ENCODE results near the gene COL5A3. TPM values are rescaled to one million over a fixed set of nuclear protein-coding genes. Genes with fewer than 3 reads are reported as not detected.

COL5A3 gene
- total and polyA plus RNA-seq, 4 donors, result 0.14 to 4.9 (median 0.76) TPM

GRCh38 chr19:9968820-9969687 is 41.2 kb downstream of the COL5A3 start:
- no peak for TF ChIP-seq FOXA1 (IDR thresholded peaks at IDR 0.05)
- TF ChIP-seq, protein P1, sequence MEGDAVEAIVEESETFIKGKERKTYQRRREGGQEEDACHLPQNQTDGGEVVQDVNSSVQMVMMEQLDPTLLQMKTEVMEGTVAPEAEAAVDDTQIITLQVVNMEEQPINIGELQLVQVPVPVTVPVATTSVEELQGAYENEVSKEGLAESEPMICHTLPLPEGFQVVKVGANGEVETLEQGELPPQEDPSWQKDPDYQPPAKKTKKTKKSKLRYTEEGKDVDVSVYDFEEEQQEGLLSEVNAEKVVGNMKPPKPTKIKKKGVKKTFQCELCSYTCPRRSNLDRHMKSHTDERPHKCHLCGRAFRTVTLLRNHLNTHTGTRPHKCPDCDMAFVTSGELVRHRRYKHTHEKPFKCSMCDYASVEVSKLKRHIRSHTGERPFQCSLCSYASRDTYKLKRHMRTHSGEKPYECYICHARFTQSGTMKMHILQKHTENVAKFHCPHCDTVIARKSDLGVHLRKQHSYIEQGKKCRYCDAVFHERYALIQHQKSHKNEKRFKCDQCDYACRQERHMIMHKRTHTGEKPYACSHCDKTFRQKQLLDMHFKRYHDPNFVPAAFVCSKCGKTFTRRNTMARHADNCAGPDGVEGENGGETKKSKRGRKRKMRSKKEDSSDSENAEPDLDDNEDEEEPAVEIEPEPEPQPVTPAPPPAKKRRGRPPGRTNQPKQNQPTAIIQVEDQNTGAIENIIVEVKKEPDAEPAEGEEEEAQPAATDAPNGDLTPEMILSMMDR (IDR thresholded peaks at IDR 0.05; ENCODE audit: low read depth, low read length, missing input control), result no peak
- TF ChIP-seq HNF4A (conservative IDR thresholded peaks at IDR 0.05), result no peak
- no peak for TF ChIP-seq RXRA (IDR thresholded peaks at IDR 0.05)
- TF ChIP-seq RAD21 (IDR thresholded peaks at IDR 0.05), result no peak
- no peak for TF ChIP-seq YY1 (IDR thresholded peaks at IDR 0.05)
- TF ChIP-seq, protein P2, sequence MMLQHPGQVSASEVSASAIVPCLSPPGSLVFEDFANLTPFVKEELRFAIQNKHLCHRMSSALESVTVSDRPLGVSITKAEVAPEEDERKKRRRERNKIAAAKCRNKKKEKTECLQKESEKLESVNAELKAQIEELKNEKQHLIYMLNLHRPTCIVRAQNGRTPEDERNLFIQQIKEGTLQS (IDR thresholded peaks at IDR 0.05), result no peak
- TF ChIP-seq, protein P3, sequence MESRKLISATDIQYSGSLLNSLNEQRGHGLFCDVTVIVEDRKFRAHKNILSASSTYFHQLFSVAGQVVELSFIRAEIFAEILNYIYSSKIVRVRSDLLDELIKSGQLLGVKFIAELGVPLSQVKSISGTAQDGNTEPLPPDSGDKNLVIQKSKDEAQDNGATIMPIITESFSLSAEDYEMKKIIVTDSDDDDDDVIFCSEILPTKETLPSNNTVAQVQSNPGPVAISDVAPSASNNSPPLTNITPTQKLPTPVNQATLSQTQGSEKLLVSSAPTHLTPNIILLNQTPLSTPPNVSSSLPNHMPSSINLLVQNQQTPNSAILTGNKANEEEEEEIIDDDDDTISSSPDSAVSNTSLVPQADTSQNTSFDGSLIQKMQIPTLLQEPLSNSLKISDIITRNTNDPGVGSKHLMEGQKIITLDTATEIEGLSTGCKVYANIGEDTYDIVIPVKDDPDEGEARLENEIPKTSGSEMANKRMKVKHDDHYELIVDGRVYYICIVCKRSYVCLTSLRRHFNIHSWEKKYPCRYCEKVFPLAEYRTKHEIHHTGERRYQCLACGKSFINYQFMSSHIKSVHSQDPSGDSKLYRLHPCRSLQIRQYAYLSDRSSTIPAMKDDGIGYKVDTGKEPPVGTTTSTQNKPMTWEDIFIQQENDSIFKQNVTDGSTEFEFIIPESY (IDR thresholded peaks at IDR 0.05), result no peak
- TF ChIP-seq, protein P4, sequence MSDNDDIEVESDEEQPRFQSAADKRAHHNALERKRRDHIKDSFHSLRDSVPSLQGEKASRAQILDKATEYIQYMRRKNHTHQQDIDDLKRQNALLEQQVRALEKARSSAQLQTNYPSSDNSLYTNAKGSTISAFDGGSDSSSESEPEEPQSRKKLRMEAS (IDR thresholded peaks at IDR 0.05), result no peak
- no peak for TF ChIP-seq EGR1 (IDR thresholded peaks at IDR 0.05; ENCODE audit: low read depth in 2 of 2)
- TF ChIP-seq GABPA (IDR thresholded peaks at IDR 0.05 in 1 of 2, conservative IDR thresholded peaks at IDR 0.05 in 1 of 2), result no peak
- no peak for TF ChIP-seq NR2F2 (IDR thresholded peaks at IDR 0.05)
- TF ChIP-seq REST (IDR thresholded peaks at IDR 0.05), result no peak
- no peak for TF ChIP-seq HNF4G (IDR thresholded peaks at IDR 0.05)
- no peak for TF ChIP-seq TAF1 (conservative IDR thresholded peaks at IDR 0.05)
- no peak for TF ChIP-seq FOXA2 (IDR thresholded peaks at IDR 0.05)
- no peak for TF ChIP-seq SP1 (IDR thresholded peaks at IDR 0.05)
- TF ChIP-seq JUND (IDR thresholded peaks at IDR 0.05), result no peak
- H3K9ac ChIP-seq (ENCODE audit: low read depth in 1 of 2, low read length in 2 of 2), result no peak overlapping the region
- peaks cover 0 to 3% (median 0%) of the 10 kb centered on the region in 4 donors for H3K4me1 ChIP-seq (ENCODE audit: control insufficient read depth in 4 of 4, insufficient read depth in 4 of 4, low read length in 3 of 4)
- H3K9me3 ChIP-seq (ENCODE audit: control insufficient read depth in 4 of 4, low read length in 3 of 4), result no peaks in the 10 kb centered on the region
- no peak for DNase-seq (ENCODE audit: low spot score)
- H3K36me3 ChIP-seq (ENCODE audit: control insufficient read depth in 4 of 4, insufficient read depth in 3 of 4, low read depth in 1 of 4, low read length in 3 of 4), result peaks cover 0 to 7% (median 0%) of the 10 kb centered on the region in 4 donors
- H3K27me3 ChIP-seq (ENCODE audit: control insufficient read depth in 4 of 4, insufficient read depth in 4 of 4, low read length in 3 of 4), result no peaks in the 10 kb centered on the region
- WGBS, result 75% methylated on average over 8 of the region's 8 CpGs
- no peak overlapping the region for H3K27ac ChIP-seq (ENCODE audit: low read depth in 1 of 2, low read length in 2 of 2)
- no peak overlapping the region for H3K4me3 ChIP-seq (ENCODE audit: low read depth in 1 of 3, low read length in 3 of 3)
